Endothelial cell of umbilical vein (primary cell): ENCODE measurements around the gene TDRKH. TPM values are rescaled to one million over a fixed set of nuclear protein-coding genes. Genes with fewer than 3 reads are reported as not detected.
"Not testable (repeated sequence)": the region's sequence is repeated elsewhere in the genome, so short reads cannot be mapped to it uniquely, and the experiment has no call there.

Experiments
- BruUV-seq: library from RNA; stranded (reverse); fragments of 400-500 nt; replicated peaks from 2 replicates; lab custom pipeline; 2021; lab: Mats Ljungman, UMichigan
- CTCF ChIA-PET: fragments of 300-600, 350-600 bp; sonication (Branson Sonifier 250); formaldehyde crosslinking; loops from one replicate; lab custom pipeline; 2021; ENCODE audit warnings: antibody characterized with exemption, inconsistent platforms; lab: Charles Lee
- POLR2A ChIA-PET: fragments of 300-600, 350-600 bp; sonication (Branson Sonifier 250); formaldehyde crosslinking; loops from one replicate; lab custom pipeline; 2021; ENCODE audit warnings: antibody characterized with exemption, inconsistent platforms; lab: Charles Lee
- DNase-seq: peaks from one replicate; pipeline ENCODE4 v3.0.0-alpha.2; 2011; ENCODE audit warnings: low read depth, low spot score
- FAIRE-seq: peaks from 2 replicates; lab custom pipeline; 2011; peaks lifted over from hg19 to GRCh38; lab: Jason Lieb, UNC
- H2AFZ ChIP-seq: 2 replicates; pipeline ENCODE4 v1.6.0; 2012; ENCODE audit warnings: low read depth, low read length, control low read depth, inconsistent platforms
- H3K27ac ChIP-seq: 2 replicates; pipeline ENCODE4 v1.5.1; 2011; ENCODE audit warnings: low read depth, mild to moderate bottlenecking, control low read depth, low read length, moderate library complexity; ENCODE audit not compliant: insufficient read depth
- H3K27me3 ChIP-seq, 2 experiments: 2 replicates each; pipeline versions ENCODE4 v1.6.0 to v1.6.1; 2011; ENCODE audit warnings: low read length in 2 of 2, mixed read lengths in 1 of 2; ENCODE audit not compliant: control insufficient read depth in 2 of 2, insufficient read depth in 2 of 2
- H3K36me3 ChIP-seq, 2 experiments: 2 replicates in 1 of 2; 3 replicates in 1 of 2; pipeline ENCODE4 v1.5.1; 2011; ENCODE audit warnings: low read length in 2 of 2, mild to moderate bottlenecking in 1 of 2, moderate library complexity in 1 of 2; ENCODE audit not compliant: control insufficient read depth in 2 of 2, insufficient read depth in 2 of 2; ENCODE audit errors: extremely low read depth in 1 of 2
- H3K4me1 ChIP-seq: 3 replicates; pipeline ENCODE4 v1.5.1; 2011; ENCODE audit warnings: mild to moderate bottlenecking, low read length; ENCODE audit not compliant: control insufficient read depth, insufficient read depth; ENCODE audit errors: extremely low read depth
- H3K4me2 ChIP-seq: 2 replicates; pipeline ENCODE4 v1.6.1; 2011; ENCODE audit warnings: low read length, control low read depth, mixed read lengths; ENCODE audit not compliant: insufficient read depth
- H3K4me3 ChIP-seq, 3 experiments: fragments of 200-600 bp in 1 of 3; sonication (generic), shearing (Covaris generic) in 1 of 3; replicated peaks in 1 of 3; 2 replicates each; pipeline ENCODE4 v1.5.1; 2011 to 2016; ENCODE audit warnings: control low read depth in 3 of 3, low read length in 3 of 3, mild to moderate bottlenecking in 2 of 3, inconsistent platforms in 1 of 3, low read depth in 1 of 3, moderate library complexity in 1 of 3; ENCODE audit not compliant: insufficient read depth in 1 of 3
- H3K79me2 ChIP-seq: 2 replicates; pipeline ENCODE4 v1.6.0; 2012; ENCODE audit warnings: low read length, inconsistent platforms; ENCODE audit not compliant: control insufficient read depth, insufficient read depth
- H3K9ac ChIP-seq: replicated peaks from 2 replicates; pipeline ENCODE3; 2011; ENCODE audit warnings: low read length, control low read depth; ENCODE audit not compliant: insufficient read depth; ENCODE audit errors: extremely low read depth
- H3K9me1 ChIP-seq: replicated peaks from 3 replicates; pipeline ENCODE4 v1.6.0; 2011; ENCODE audit warnings: mild to moderate bottlenecking, low read length; ENCODE audit not compliant: control insufficient read depth, insufficient read depth; ENCODE audit errors: extremely low read depth
- H3K9me3 ChIP-seq: replicated peaks from 2 replicates; pipeline ENCODE4 v1.5.1; 2012; ENCODE audit warnings: low read length, inconsistent platforms; ENCODE audit not compliant: control insufficient read depth, insufficient read depth
- H4K20me1 ChIP-seq: replicated peaks from 2 replicates; pipeline ENCODE3; 2011; ENCODE audit warnings: mild to moderate bottlenecking, low read length; ENCODE audit not compliant: control insufficient read depth, insufficient read depth; ENCODE audit errors: extremely low read depth
- CTCF ChIP-seq, 2 donors: IDR thresholded peaks; 1 replicate in 1 of 2; 2 replicates in 1 of 2; pipeline ENCODE4 v1.5.1; 2011; ENCODE audit warnings: low read length in 2 of 2, mild to moderate bottlenecking in 2 of 2, moderate library complexity in 2 of 2, control low read depth in 1 of 2, inconsistent platforms in 1 of 2, low read depth in 1 of 2; ENCODE audit not compliant: insufficient read depth in 1 of 2; ENCODE audit errors: extremely low read depth in 1 of 2
- FOS ChIP-seq: IDR thresholded peaks from 2 replicates; pipeline ENCODE4 v1.6.1; 2011; ENCODE audit warnings: mild to moderate bottlenecking, low read length, moderate library complexity, borderline replicate concordance; ENCODE audit not compliant: insufficient read depth
- GATA2 ChIP-seq: IDR thresholded peaks from 2 replicates; pipeline ENCODE4 v1.7.0; 2011; ENCODE audit warnings: low read depth, mild to moderate bottlenecking, moderate library complexity, mixed read lengths, low read length; ENCODE audit not compliant: insufficient read length, insufficient read depth
- JUN ChIP-seq: IDR thresholded peaks from 2 replicates; pipeline ENCODE4 v1.6.1; 2011; ENCODE audit warnings: borderline replicate concordance, low read depth; ENCODE audit not compliant: insufficient read length, insufficient read depth
- MAX ChIP-seq: IDR thresholded peaks from 2 replicates; pipeline ENCODE4 v1.6.1; 2011; ENCODE audit not compliant: insufficient read depth, insufficient read length
- MYC ChIP-seq: IDR thresholded peaks from one replicate; pipeline ENCODE4 v1.6.1; 2011; ENCODE audit warnings: mild to moderate bottlenecking, low read depth, low read length
- POLR2A ChIP-seq: IDR thresholded peaks from 2 replicates; pipeline ENCODE4 v1.6.1; 2012; ENCODE audit warnings: low read depth, mild to moderate bottlenecking, control low read depth, low read length
- POLR2AphosphoS5 ChIP-seq: IDR thresholded peaks from 2 replicates; pipeline ENCODE4 v1.6.1; 2012; ENCODE audit warnings: low read depth, mild to moderate bottlenecking, control low read depth, low read length, moderate library complexity; ENCODE audit not compliant: insufficient read depth
- dilution Hi-C: fragments of 300-500 bp; cut with MboI; formaldehyde crosslinking; loops from one replicate; pipeline ENCODE4 v1.15.0; 2019; ENCODE audit warnings: low sequenced_read_pairs; ENCODE audit not compliant: extremely low pct_ligation_motif_present
- intact Hi-C: fragments of 100-400 bp; cut with micrococcal nuclease; formaldehyde crosslinking; loops from one replicate; pipeline ENCODE4 v1.10.0; 2022
- polyA plus RNA-seq, 4 experiments: library from polyadenylated mRNA; depleted of rRNA in 3 of 4; stranded (reverse) in 3 of 4; unstranded in 1 of 4; fragments of >200 nt; gene quantifications; 2 replicates each; pipeline versions ENCODE4 v1.2.1 to v1.2.3, GENCODE V29; 2011 to 2012; ENCODE audit warnings: missing spikeins in 1 of 4
- total RNA-seq: library from RNA; stranded (reverse); gene quantifications from 2 replicates; pipeline ENCODE4 v1.2.3, GENCODE V29; 2021

Gene TDRKH
- total and polyA plus RNA-seq, 2 donors (not counting 3 experiments of a cell fraction or from before 2014, with no cell fraction given) = 3.9 to 9.6 TPM

GRCh38 chr1:151773702-151774101 lies 16.6 kb downstream of the TDRKH start:
- H3K4me1 ChIP-seq = no peaks in the 10 kb centered on the region
- no peaks in the 10 kb centered on the region for H3K79me2 ChIP-seq
- H2AFZ ChIP-seq = no peak overlapping the region
- H3K27me3 ChIP-seq = no peaks in the 10 kb centered on the region
- H3K4me3 ChIP-seq = no peak overlapping the region
- no TSS peak for BruUV-seq
- CTCF ChIA-PET = no interaction called here
- intact Hi-C loops (no loop called here), dilution Hi-C loops (no loop called here)
- POLR2A ChIA-PET = no interaction called here
- H3K9me3 ChIP-seq = no peaks in the 10 kb centered on the region
- H3K27ac ChIP-seq = no peak overlapping the region
- H3K9ac ChIP-seq = no peak overlapping the region
- TF ChIP-seq JUN = no peak
- no peak for TF ChIP-seq GATA2
- no peak for TF ChIP-seq CTCF (IDR thresholded peaks at IDR 0.05; ENCODE audit: extremely low read depth in 1 of 2, insufficient read depth in 1 of 2, low read depth in 1 of 2, low read length in 2 of 2)
- no peak for TF ChIP-seq POLR2AphosphoS5
- no peak for TF ChIP-seq MYC
- no peak for TF ChIP-seq POLR2A
- no peak for TF ChIP-seq FOS
- no peak for TF ChIP-seq MAX
- no peaks in the 10 kb centered on the region for H3K36me3 ChIP-seq
- FAIRE-seq (no peak), DNase-seq (no peak)
- H3K9me1 ChIP-seq = no peaks in the 10 kb centered on the region
- H4K20me1 ChIP-seq = no peaks in the 10 kb centered on the region
- no peak overlapping the region for H3K4me2 ChIP-seq

GRCh38 chr1:151769270-151769669 lies 21.0 kb downstream of the TDRKH start:
- H2AFZ ChIP-seq, H3K9ac ChIP-seq, DNase-seq, CTCF ChIA-PET, H3K36me3 ChIP-seq, H3K4me1 ChIP-seq, dilution Hi-C loops, H3K4me3 ChIP-seq, H3K9me3 ChIP-seq, H3K27ac ChIP-seq, BruUV-seq, H3K27me3 ChIP-seq, POLR2A ChIA-PET, H3K9me1 ChIP-seq, H3K79me2 ChIP-seq, H4K20me1 ChIP-seq, intact Hi-C loops, H3K4me2 ChIP-seq, FAIRE-seq: not testable (repeated sequence)

- H3K36me3 ChIP-seq, H3K79me2 ChIP-seq, CTCF ChIA-PET, FAIRE-seq, POLR2A ChIA-PET, H3K4me2 ChIP-seq, H3K27me3 ChIP-seq, H3K27ac ChIP-seq, H3K9me3 ChIP-seq, H3K9me1 ChIP-seq, H3K4me3 ChIP-seq, DNase-seq, H4K20me1 ChIP-seq, intact Hi-C loops, BruUV-seq, dilution Hi-C loops, H3K9ac ChIP-seq, H3K4me1 ChIP-seq, H2AFZ ChIP-seq: not testable (repeated sequence)
These were observed 21.8 kb downstream of the TDRKH start for GRCh38 chr1:151768351-151769066.
